HCT116 (cell line): ENCODE results near the gene FGF14. TPM values are rescaled to one million over a fixed set of nuclear protein-coding genes. Genes with fewer than 3 reads are reported as not detected.

Source experiments
- ATAC-seq: fragments of 200-7000 bp; cut with Tn5 transposase; 2 replicates; pipeline ENCODE4 v1.9.1; 2020; ENCODE audit warnings: mild to moderate bottlenecking, moderate library complexity
- BruUV-seq: library from RNA; stranded (reverse); fragments of 400-500 nt; replicated peaks from 2 replicates; lab custom pipeline; 2021; lab: Mats Ljungman, UMichigan
- CTCF ChIA-PET: fragments of 300-600 bp; sonication (Branson Sonifier 250); formaldehyde crosslinking; loops from one replicate; lab custom pipeline; 2021; ENCODE audit warnings: antibody characterized with exemption; lab: Charles Lee
- POLR2A ChIA-PET: fragments of 300-600, 350-600 bp; sonication (Branson Sonifier 250); formaldehyde crosslinking; loops from one replicate; lab custom pipeline; 2021; ENCODE audit warnings: antibody characterized with exemption; lab: Charles Lee
- RAD21 ChIA-PET, 2 experiments: fragments of 300-600 bp; sonication (Branson Sonifier 250); formaldehyde crosslinking; loops; one replicate each; lab custom pipeline; 2023; ENCODE audit warnings: low total read pairs in 2 of 2; ENCODE audit not compliant: uncharacterized antibody in 2 of 2, unreplicated experiment in 2 of 2, low non-redundant PET in 1 of 2; lab: Charles Lee
- DNase-seq: peaks from one replicate; pipeline ENCODE4 v3.0.0-alpha.2; 2010; ENCODE audit warnings: low read depth, low spot score
- H2AFZ ChIP-seq: fragments of 200-600 bp; shearing (Covaris generic), sonication (generic); 2 replicates; pipeline ENCODE4 v1.6.1; 2017; ENCODE audit warnings: low read depth, mixed run types, mixed read lengths, antibody characterized with exemption, low read length; ENCODE audit not compliant: poor library complexity, severe bottlenecking
- H3K27ac ChIP-seq: 2 replicates; pipeline ENCODE4 v1.5.1; 2012; ENCODE audit warnings: low read depth, low read length
- H3K27me3 ChIP-seq: fragments of 200-600 bp; sonication (generic); 2 replicates; pipeline ENCODE4 v1.6.1; 2016; ENCODE audit warnings: mixed run types, low read length, mixed read lengths; ENCODE audit not compliant: insufficient read depth
- H3K36me3 ChIP-seq, 2 experiments: fragments of 200-500 bp in 1 of 2; fragments of 200-600 bp in 1 of 2; sonication (Bioruptor generic) in 1 of 2; sonication (generic) in 1 of 2; 2 replicates each; pipeline versions ENCODE4 v1.5.1 to v1.6.1; 2014 to 2016; ENCODE audit warnings: low read length in 2 of 2, inconsistent platforms in 1 of 2, mixed read lengths in 1 of 2, mixed run types in 1 of 2; ENCODE audit not compliant: insufficient read depth in 2 of 2, control insufficient read depth in 1 of 2
- H3K4me1 ChIP-seq, 2 experiments: fragments of 200-600 bp in 1 of 2; sonication (generic) in 1 of 2; 2 replicates each; pipeline versions ENCODE4 v1.5.1 to v1.6.1; 2012 to 2017; ENCODE audit warnings: low read length in 2 of 2, inconsistent platforms in 1 of 2, mild to moderate bottlenecking in 1 of 2, mixed read lengths in 1 of 2, mixed run types in 1 of 2, moderate library complexity in 1 of 2; ENCODE audit not compliant: insufficient read depth in 2 of 2, control insufficient read depth in 1 of 2
- H3K4me2 ChIP-seq: fragments of 200-600 bp; sonication (generic); 2 replicates; pipeline ENCODE4 v1.6.1; 2017; ENCODE audit warnings: mixed run types, low read length, mixed read lengths
- H3K4me3 ChIP-seq, 2 experiments: fragments of 200-600 bp in 1 of 2; sonication (generic) in 1 of 2; replicated peaks in 1 of 2; 2 replicates each; pipeline ENCODE4 v1.5.1; 2011 to 2016; ENCODE audit warnings: low read length in 2 of 2, control low read depth in 1 of 2, low read depth in 1 of 2, mild to moderate bottlenecking in 1 of 2, mixed read lengths in 1 of 2, mixed run types in 1 of 2
- H3K79me2 ChIP-seq: fragments of 200-600 bp; sonication (generic); 2 replicates; pipeline ENCODE4 v1.6.1; 2017; ENCODE audit warnings: mild to moderate bottlenecking, mixed run types, low read length, moderate library complexity, mixed read lengths; ENCODE audit not compliant: insufficient read depth
- H3K9ac ChIP-seq: fragments of 200-600 bp; sonication (generic); 2 replicates; pipeline ENCODE4 v1.6.1; 2016; ENCODE audit warnings: low read length, mixed read lengths
- H3K9me2 ChIP-seq: fragments of 200-600 bp; sonication (generic), shearing (Covaris generic); 2 replicates; pipeline ENCODE4 v1.6.1; 2017; ENCODE audit warnings: mixed run types, mild to moderate bottlenecking, moderate library complexity; ENCODE audit not compliant: insufficient read depth
- H3K9me3 ChIP-seq, 2 experiments: fragments of 200-500 bp in 1 of 2; fragments of 200-600 bp in 1 of 2; sonication (Bioruptor generic) in 1 of 2; sonication (generic) in 1 of 2; 2 replicates each; pipeline ENCODE4 v1.6.1; 2014 to 2017; ENCODE audit warnings: low read length in 2 of 2, mixed read lengths in 2 of 2, inconsistent platforms in 1 of 2, low read depth in 1 of 2, mild to moderate bottlenecking in 1 of 2, mixed run types in 1 of 2, moderate library complexity in 1 of 2; ENCODE audit not compliant: control insufficient read depth in 1 of 2, insufficient read depth in 1 of 2
- H4K20me1 ChIP-seq: fragments of 200-600 bp; sonication (generic), shearing (Covaris generic); 2 replicates; pipeline ENCODE4 v1.6.1; 2017; ENCODE audit warnings: mixed run types, mild to moderate bottlenecking, moderate library complexity; ENCODE audit not compliant: insufficient read depth
- ATF3 ChIP-seq: IDR thresholded peaks from 2 replicates; pipeline ENCODE4 v1.6.1; 2012
- CEBPB ChIP-seq: IDR thresholded peaks from 2 replicates; pipeline ENCODE4 v1.6.1; 2012; ENCODE audit warnings: low read depth
- ELF1 ChIP-seq: IDR thresholded peaks from 2 replicates; pipeline ENCODE4 v1.6.1; 2012; ENCODE audit warnings: low read depth, borderline replicate concordance
- JUND ChIP-seq: IDR thresholded peaks from 2 replicates; pipeline ENCODE4 v1.6.1; 2012
- MAX ChIP-seq: IDR thresholded peaks from 2 replicates; pipeline ENCODE4 v1.6.1; 2012
- POLR2AphosphoS5 ChIP-seq: IDR thresholded peaks from 2 replicates; pipeline ENCODE4 v1.6.1; 2011; ENCODE audit warnings: mild to moderate bottlenecking, low read depth, low read length, moderate library complexity
- RAD21 ChIP-seq: IDR thresholded peaks from 2 replicates; pipeline ENCODE4 v1.6.1; 2012; ENCODE audit warnings: low read depth, mild to moderate bottlenecking
- REST ChIP-seq: IDR thresholded peaks from 2 replicates; pipeline ENCODE4 v1.6.1; 2012; ENCODE audit warnings: low read depth
- SIN3A ChIP-seq: IDR thresholded peaks from 2 replicates; pipeline ENCODE4 v1.6.1; 2012; ENCODE audit warnings: low read depth
- SP1 ChIP-seq: IDR thresholded peaks from 2 replicates; pipeline ENCODE4 v1.6.1; 2012; ENCODE audit warnings: low read depth
- SRF ChIP-seq: IDR thresholded peaks from 2 replicates; pipeline ENCODE4 v1.6.1; 2012; ENCODE audit warnings: low read depth
- ZNF274 ChIP-seq: fragments of 200-500 bp; sonication (Bioruptor generic); IDR thresholded peaks from 2 replicates; pipeline ENCODE4 v1.6.1; 2014; ENCODE audit warnings: mild to moderate bottlenecking, low read depth, low read length, inconsistent platforms
- intact Hi-C: fragments of 100-400 bp; cut with micrococcal nuclease; formaldehyde crosslinking; loops from 2 replicates; pipeline ENCODE4 v1.10.0; 2022
- total RNA-seq: library from RNA; stranded (reverse); gene quantifications from one replicate; pipeline ENCODE4 v1.2.1, GENCODE V29; 2021; ENCODE audit not compliant: unreplicated experiment

Gene FGF14
- total RNA-seq, 1 experiment from 2014 or later, result not detected

GRCh38 chr13:101707659-101708058, 694.2 kb downstream of the FGF14 start:
- no peak for TF ChIP-seq SP1
- TF ChIP-seq SRF, result no peak
- no peak for TF ChIP-seq ELF1
- no peak for TF ChIP-seq RAD21
- TF ChIP-seq ZNF274, result no peak
- TF ChIP-seq SIN3A, result no peak
- TF ChIP-seq MAX, result no peak
- no peak for TF ChIP-seq POLR2AphosphoS5
- no peak for TF ChIP-seq ATF3
- no peak for TF ChIP-seq JUND
- TF ChIP-seq CEBPB, result no peak
- Histone ChIP-seq H4K20me1 (no peaks in the 10 kb centered on the region), H3K4me1 (no peaks in the 10 kb centered on the region), H3K36me3 (no peaks in the 10 kb centered on the region), H3K4me2 (no peak overlapping the region), H3K27me3 (no peaks in the 10 kb centered on the region), H3K9me3 (peaks cover 0 to 9% of the 10 kb centered on the region in 2 experiments; a peak in 1 of 4 replicates), H3K4me3 (no peak overlapping the region), H3K9ac (no peak overlapping the region), H2AFZ (no peak overlapping the region), H3K9me2 (no peaks in the 10 kb centered on the region), H3K27ac (no peak overlapping the region), H3K79me2 (no peaks in the 10 kb centered on the region)
- DNase-seq (no peak), ATAC-seq (no peak)
- BruUV-seq, result no TSS peak
- intact Hi-C loops, result no loop called here
- CTCF ChIA-PET, result no interaction called here
- POLR2A ChIA-PET, result no interaction called here
- RAD21 ChIA-PET, result no interaction called here

GRCh38 chr13:101706651-101707050, 695.2 kb downstream of the FGF14 start:
- POLR2A ChIA-PET, result no interaction called here
- intact Hi-C loops, result no loop called here
- CTCF ChIA-PET, result no interaction called here

More at GRCh38 chr13:101706651-101707050, 695.2 kb downstream of the FGF14 start:
- Histone ChIP-seq H3K27me3 (no peaks in the 10 kb centered on the region), H3K27ac (no peak overlapping the region), H4K20me1 (no peaks in the 10 kb centered on the region), H3K4me3 (no peak overlapping the region), H3K9me3 (peaks cover 0 to 9% of the 10 kb centered on the region in 2 experiments; a peak in 1 of 4 replicates), H3K36me3 (no peaks in the 10 kb centered on the region), H3K9me2 (no peaks in the 10 kb centered on the region), H3K79me2 (no peaks in the 10 kb centered on the region), H2AFZ (no peak overlapping the region), H3K9ac (no peak overlapping the region), H3K4me1 (no peaks in the 10 kb centered on the region), H3K4me2 (no peak overlapping the region)
- DNase-seq (no peak), ATAC-seq (no peak)
- BruUV-seq, result no TSS peak
- TF ChIP-seq REST, result no peak
- TF ChIP-seq ATF3, result no peak
- TF ChIP-seq POLR2AphosphoS5, result no peak
- RAD21 ChIA-PET, result no interaction called here
